ENCODE measurements around the gene GPRC5C. TPM values are rescaled to one million over a fixed set of nuclear protein-coding genes. Genes with fewer than 3 reads are reported as not detected.

The GPRC5C gene
- total and polyA plus RNA-seq, 9 of the 15 experiments (the other 6 are each of a cell fraction or from before 2014, with no cell fraction given) = 0.28 to 9.0 (median 4.1) TPM

- TF ChIP-seq MBD1 (CRISPR knock-in tag; IDR thresholded peaks at IDR 0.05) = no peak
- no peak for TF ChIP-seq ZNF830 (CRISPR knock-in tag; IDR thresholded peaks at IDR 0.05)
- no peak for TF ChIP-seq PRDM10 (IDR thresholded peaks at IDR 0.05; ENCODE audit: partially characterized antibody)
- no peak for TF ChIP-seq MNT (conservative IDR thresholded peaks at IDR 0.05)
- no peak for TF ChIP-seq ZNF324 (CRISPR knock-in tag; IDR thresholded peaks at IDR 0.05)
- TF ChIP-seq TRIM25 (IDR thresholded peaks at IDR 0.05; ENCODE audit: borderline replicate concordance) = no peak
- no peak for TF ChIP-seq CEBPZ (IDR thresholded peaks at IDR 0.05; ENCODE audit: borderline replicate concordance, low read depth, low read length)
Observed at GRCh38 chr17:74450231-74450630, 18.3 kb downstream of the GPRC5C start (continued).
